Ecto neural progenitor cell (in vitro differentiated cells): ENCODE data around the gene SLC46A3.
"Not testable (repeated sequence)": the region's sequence is repeated elsewhere in the genome, so short reads cannot be mapped to it uniquely, and the experiment has no call there.

Experiments
- DNase-seq: peaks from one replicate; pipeline ENCODE4 v3.0.0-alpha.2; 2018; ENCODE audit warnings: low spot score

Gene SLC46A3

GRCh38 chr13:28718543-28719226 lies at the start of gene SLC46A3:
SLC46A3 (minus strand) TSS chr13:28718970; CDS start chr13:28717998, 972 bp downstream.
- DNase-seq, result peak; percentile 98

- DNase-seq, result no peak
Observed at GRCh38 chr13:28763887-28764286, 45.1 kb upstream of the SLC46A3 start.

GRCh38 chr13:28761586-28761985 lies 42.8 kb upstream of the SLC46A3 start:
- DNase-seq, result no peak

- DNase-seq, result no peak
Observed at GRCh38 chr13:28755546-28755870, 36.7 kb upstream of the SLC46A3 start.

- DNase-seq, result no peak
Observed at GRCh38 chr13:28754698-28755545, 36.2 kb upstream of the SLC46A3 start.

- no peak for DNase-seq
Observed at GRCh38 chr13:28753946-28754345, 35.2 kb upstream of the SLC46A3 start.

GRCh38 chr13:28753208-28753892 lies 34.6 kb upstream of the SLC46A3 start:
- no peak for DNase-seq

- no peak for DNase-seq
Observed at GRCh38 chr13:28751175-28751960, 32.6 kb upstream of the SLC46A3 start.

GRCh38 chr13:28750187-28751045 lies 31.6 kb upstream of the SLC46A3 start:
- DNase-seq, result no peak

GRCh38 chr13:28747851-28748250 lies 29.1 kb upstream of the SLC46A3 start:
- DNase-seq, result no peak

GRCh38 chr13:28746287-28746612 lies 27.5 kb upstream of the SLC46A3 start:
- DNase-seq, result no peak

- no peak for DNase-seq
Observed at GRCh38 chr13:28744656-28745055, 25.9 kb upstream of the SLC46A3 start.

GRCh38 chr13:28744091-28744536 lies 25.3 kb upstream of the SLC46A3 start:
- DNase-seq, result no peak

- no peak for DNase-seq
Observed at GRCh38 chr13:28743499-28744083, 24.8 kb upstream of the SLC46A3 start.

- DNase-seq, result no peak
Observed at GRCh38 chr13:28743020-28743419, 24.2 kb upstream of the SLC46A3 start.

GRCh38 chr13:28742445-28742844 lies 23.7 kb upstream of the SLC46A3 start:
- DNase-seq, result not testable (repeated sequence)

- no peak for DNase-seq
Observed at GRCh38 chr13:28741084-28741491, 22.3 kb upstream of the SLC46A3 start.

- DNase-seq, result no peak
Observed at GRCh38 chr13:28739376-28739775, 20.6 kb upstream of the SLC46A3 start.

GRCh38 chr13:28735481-28736029 lies 16.8 kb upstream of the SLC46A3 start:
- DNase-seq, result no peak

GRCh38 chr13:28734906-28735305 lies 16.1 kb upstream of the SLC46A3 start:
- no peak for DNase-seq
